Stimulated activated CD4-positive, alpha-beta T cell treated with anti-CD3 and anti-CD28 coated beads, Interleukin-2, amount 100 ng/mL, for 4 hours (primary cell): Measurements from ENCODE around the gene SLC13A4.
"Not testable (repeated sequence)": the region's sequence is repeated elsewhere in the genome, so short reads cannot be mapped to it uniquely, and the experiment has no call there.

Experiments used
- DNase-seq: peaks from one replicate; pipeline ENCODE4 v3.0.0-alpha.2; 2020; ENCODE audit warnings: low read depth

Gene SLC13A4

DNA sequence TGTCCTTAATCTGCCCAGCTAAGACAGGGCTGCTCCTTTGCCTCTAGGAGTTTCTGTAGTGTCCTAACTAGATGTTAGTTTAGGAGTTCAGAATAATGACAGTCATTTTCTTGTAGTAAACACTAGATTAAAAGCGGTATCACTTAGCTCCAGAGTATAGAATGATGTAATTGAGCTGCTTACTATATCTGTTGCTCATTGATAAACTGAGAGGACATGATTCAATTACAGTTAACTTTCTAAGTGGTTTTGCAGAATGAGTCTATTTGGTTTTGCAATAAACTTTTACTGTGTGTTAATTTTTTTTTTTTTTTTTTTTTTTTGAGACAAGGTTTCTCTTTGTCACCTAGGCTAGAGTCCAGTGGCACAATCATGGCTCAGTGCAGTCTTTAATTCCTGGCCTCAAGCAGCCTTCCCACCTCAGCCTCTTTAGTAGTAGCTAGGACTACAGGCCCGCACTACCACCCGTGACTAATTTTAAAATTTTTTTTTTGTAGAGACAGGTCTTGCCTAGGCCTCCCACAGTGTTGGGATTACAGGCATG is 63.9 kb downstream of the SLC13A4 start:
- no peak for DNase-seq

DNA sequence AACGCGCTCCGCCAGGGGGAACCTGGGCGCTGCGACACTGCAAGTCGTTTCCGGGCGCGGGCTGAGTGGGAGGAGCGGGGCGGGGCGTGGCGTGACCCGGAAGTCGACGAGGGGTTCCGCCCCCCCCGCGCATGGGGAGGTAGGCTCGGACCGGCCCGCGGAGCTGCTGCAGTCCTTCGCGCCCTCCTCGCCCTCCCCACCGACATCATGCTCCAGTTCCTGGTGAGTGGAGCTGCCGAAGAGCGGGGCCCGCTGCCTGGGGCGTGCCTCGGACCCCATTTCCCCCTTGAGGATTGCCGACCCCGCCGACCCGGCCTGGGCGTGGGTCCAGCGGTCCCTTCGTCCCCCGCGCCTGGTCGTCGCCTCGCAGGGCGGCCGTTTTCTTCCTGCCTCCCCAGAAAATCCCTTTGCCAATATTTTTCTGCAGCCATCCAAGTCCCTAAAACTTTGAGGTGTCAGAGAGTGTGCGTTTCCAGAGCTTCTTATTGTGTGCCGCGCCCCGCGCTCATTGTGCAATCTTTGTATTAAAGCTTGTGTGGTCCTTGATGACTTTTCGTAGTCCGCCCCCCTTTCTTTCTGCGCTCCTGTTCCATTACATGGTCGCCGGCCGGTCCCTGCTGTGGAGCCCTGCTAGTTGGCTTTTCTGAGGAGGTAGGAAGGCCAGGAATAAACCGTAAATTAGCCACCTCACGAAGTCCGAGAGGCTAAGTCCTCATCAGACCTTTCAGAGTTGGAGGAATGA is 65.4 kb downstream of the SLC13A4 start, which contains the start of gene STMP1:
Gene STMP1, plus strand, starts transcription at position 142 of the 742 bp plus-strand sequence.
- DNase-seq = peak; percentile 95

DNA sequence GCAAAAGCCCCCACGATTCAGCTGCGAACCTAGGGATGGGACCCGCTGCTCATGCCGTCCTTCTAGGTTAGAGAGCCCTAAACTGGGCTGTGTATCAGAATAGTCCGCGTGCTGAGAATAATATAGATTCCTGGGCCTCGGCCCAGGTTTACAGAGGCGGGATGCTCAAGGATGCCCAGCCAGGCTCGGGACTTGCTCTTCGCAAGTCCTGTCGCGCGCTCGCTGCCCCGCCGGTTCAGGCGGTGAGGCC is 65.9 kb downstream of the SLC13A4 start:
- DNase-seq = no peak

DNA sequence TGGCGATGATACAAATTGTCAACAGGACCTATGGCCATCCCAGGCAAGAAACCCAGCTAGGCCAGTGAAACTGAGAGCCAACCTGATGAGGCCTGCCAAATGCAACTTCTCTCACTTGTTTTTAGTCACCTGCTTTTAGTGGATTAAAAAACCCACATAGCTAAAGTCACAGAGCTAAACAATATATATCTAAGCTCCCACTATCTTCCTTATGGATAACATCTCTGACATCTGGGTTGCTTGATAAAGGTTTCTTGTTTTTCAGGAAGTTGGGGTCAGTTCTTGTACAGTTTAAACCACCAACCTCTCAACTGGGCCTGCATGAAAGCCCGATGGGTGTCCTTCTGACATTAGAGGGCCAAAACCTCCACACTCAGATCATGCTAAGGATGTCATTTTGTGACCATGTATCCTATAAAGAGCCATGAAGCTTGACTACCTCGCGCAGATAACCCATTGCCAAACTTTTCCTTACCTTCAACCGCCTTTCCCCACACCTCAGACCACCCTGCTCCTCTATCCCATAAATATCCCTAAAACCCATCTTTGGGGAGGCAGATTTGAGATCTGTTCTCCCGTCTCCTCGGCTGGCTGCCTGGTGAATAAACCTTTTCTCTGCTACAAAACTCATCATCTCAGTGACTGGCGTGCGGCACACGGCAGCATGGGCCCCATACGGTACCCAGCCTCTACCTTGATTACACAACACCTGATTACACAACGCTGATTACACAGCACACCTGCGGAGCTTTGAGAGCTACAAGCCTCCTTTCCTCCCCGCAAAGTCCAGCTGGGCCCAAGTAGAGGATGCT is 66.5 kb downstream of the SLC13A4 start:
- peak; percentile 1 for DNase-seq

DNA sequence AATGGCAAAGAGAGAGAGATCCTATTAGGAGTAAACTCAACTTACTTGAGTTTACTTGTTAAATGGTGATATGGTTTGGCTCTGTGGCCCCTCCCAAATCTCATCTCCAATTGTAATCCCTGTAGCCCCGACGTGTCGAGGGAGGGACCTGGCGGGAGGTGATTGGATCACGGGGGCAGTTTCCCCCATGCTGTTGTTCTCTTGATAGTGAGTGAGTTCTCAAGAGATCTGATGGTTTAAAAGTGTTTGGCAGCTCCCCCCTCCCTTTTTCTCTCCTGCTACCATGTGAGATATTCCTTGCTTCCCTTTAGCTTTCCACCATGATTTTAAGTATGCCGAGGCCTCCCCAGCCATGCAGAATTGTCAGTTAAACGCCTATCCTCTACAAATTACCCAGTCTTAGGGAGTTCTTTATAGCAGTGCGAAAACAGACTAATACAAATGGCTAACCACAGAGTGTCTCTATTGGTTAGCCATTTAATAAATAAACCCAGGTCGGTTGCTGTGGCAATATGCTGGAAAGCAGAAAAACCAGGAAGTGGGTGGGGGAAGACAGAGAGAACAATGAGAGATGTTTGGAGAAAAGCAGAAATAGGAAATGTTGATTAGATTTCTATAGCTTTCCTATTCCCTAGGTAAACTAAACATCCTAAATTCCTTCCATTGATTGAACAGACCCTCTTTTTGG is 68.7 kb downstream of the SLC13A4 start:
- DNase-seq = no peak

DNA sequence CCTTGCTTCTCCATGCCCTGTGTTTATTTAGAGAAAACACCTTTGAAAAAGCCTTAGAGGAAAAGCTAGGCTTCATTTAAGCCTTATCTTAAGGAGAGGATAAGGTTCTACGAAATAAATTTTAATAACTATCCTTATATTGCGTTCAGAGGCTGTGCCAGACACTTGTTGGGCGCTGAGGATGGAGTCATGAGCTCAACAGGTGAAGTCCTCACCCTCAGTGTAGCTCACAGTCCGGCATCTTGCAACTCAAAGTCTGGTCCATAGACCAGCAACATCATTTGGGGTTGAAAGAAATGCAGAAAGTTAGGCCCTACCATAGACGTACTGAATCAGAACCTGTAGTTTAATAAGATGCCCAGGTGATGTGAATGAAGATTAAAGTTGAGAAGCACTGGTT is 69.4 kb downstream of the SLC13A4 start:
- DNase-seq = no peak

DNA sequence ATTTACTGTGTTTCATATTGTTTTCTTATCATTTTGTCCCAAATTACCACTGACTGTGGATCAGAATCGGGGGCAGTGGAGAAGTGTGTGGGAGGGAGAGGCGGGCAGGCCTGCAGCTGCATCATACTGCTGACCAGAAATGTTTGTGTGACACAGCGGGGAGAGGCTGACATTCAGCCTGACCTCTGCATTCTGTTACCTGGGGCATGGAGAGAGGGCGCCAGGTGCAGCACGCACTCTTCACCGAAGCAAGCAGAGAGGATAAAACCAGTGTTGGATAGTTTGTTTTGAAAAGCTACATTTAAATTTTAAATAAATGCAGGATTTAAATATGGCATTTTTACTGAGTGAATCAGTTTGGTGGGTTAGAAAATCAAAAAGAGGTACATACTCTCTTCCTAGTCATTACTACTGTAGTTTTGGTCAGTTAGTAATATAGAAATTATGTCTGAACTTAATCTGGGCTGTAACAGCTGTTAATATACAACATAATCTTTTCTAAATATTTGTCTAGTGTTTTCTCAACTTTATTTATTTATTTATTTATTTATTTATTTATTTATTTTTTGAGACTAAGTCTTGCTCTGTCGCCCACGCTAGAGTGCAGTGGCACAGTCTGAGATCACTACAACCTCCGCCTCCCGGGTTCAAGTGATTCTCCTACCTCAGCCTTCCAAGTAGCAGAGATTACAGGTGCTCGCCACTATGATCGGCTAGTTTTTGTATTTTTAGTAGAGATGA is 74.5 kb downstream of the SLC13A4 start:
- no peak for DNase-seq

DNA sequence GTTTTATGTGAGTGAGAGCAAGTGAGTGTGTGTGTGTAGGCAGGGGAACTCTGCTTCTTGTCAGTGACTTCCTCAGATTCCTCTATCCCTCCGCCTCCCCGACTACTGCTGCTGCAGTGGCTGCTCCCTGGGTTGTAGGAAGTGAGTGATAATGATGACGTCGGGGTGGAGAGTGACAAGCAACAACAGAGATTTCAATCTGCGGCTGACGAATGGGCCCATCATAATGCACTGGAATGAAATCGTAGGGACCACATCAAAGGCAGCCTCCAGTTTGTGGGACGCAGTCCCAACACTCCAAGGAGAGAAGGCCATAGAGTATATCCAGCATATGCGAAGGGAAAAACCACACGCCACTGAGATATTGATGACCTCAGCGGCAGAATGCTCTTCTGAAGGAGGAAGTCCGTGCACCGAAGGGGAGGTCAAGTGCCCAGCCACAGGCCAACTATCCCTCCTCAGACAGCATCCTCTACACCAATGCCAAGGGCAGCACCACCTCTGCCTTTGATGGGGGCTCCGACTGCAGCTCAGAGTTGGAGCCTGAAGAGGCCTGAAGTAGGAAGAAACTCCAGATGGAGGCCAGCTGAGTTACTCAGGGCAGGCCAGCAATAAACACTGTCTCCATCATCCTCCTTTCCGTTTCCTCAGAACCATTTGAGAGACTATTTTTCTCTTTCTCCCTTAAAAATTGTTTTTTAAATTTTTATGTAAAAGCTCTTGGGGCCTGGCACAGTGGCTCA is 77.0 kb downstream of the SLC13A4 start:
- DNase-seq = no peak

DNA sequence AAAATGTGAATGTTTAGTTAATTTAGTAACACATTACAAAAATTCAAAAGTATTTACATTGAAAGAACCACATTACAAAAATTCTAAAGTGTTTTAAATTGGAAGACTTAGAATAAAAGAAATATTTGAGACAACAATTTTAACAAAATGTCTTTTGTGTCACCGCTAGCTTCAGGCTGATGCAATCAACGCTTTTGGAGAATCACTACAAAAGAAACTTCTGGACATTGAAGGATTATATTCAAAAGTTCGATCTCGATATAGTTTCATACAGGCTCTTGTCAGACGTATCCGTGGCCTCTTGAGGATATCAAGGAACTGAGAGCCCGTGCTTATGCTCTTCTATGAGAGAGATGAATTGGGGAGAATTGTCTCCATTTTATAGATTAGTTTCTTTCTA is 79.8 kb downstream of the SLC13A4 start:
- DNase-seq = no peak

DNA sequence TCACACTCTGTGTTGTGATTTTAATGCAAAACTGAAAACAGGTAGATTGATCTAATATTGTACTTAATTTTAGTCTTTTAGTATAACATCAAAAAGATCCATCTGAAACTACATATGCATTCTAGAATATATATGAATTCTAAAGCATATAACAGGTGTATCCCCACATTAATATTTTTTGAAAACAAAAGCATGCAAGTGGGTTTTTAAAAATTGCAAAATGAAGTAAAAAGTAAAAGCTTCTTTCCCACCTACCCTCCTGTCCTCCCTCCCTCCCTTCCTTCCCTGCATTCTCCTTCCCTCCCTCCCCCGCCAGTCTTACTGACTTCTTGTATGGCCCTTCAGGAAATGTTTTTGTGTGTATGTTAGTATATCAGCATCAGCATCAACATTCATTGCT is 80.2 kb downstream of the SLC13A4 start:
- no peak for DNase-seq

DNA sequence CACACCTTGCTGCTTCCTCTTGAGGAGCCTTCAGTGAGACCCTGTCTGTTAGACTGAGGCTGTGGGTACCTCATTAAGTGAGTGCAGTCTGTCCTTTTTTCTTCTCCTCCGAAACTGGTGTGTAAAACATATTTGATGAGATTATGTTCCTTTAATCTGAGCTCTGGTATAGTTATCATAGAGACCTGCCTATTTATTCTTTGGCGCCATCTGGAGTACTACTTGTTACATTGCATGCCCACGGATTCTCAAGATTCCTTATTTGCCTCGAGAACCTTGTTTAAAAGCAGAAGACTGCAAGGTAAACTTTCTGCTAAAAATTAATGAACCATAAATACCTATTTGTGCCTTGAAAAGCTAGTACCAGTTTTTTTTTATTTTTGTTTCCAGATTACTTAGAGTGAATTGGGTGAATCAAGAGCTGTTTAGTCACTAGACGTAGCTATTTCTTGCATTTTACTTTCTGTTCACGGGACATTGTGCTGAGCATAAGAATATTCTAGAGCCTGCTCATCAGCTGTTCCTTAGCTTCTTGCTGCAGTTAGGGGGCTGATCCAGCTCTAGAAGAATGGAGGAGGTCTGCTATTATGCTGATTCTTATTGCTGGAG is 82.6 kb downstream of the SLC13A4 start:
- peak; percentile 5 for DNase-seq

DNA sequence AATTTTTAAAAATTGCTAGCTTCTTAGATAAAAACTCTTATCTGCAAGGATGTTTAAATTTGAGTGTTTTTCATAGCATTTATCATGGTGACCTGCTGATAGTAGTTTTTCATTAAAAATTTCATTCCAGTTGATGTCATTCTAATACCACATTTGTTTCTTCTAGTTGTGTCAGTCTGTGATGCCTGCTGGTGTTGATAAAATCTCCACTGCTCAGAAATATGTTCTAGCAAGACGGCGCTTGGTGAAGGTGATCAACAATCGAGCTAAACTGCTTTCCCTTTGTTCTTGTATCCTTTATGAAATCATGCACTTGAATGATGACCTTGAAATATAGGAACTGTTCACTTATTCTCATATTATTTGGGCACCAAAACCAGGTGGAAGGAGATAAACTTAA is 83.3 kb downstream of the SLC13A4 start:
- no peak for DNase-seq

DNA sequence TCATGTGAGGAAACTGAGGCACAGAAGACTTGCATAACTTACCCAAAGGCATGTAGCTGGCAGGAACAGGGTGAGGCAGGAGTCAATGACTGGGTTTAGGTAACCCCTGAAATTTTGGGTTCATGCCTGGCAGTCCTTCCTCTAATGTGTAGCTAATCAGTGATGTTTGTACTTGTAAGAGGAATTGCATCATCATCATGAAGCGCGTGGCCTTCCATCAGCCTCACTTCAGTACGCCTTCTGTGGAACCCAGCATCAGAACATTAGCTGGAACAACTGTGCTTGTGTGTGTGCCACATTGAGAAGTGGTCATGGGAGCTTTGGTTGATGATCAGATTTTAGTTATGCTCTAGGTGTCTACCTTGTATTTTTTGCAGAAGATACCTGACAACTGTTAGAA is 83.8 kb downstream of the SLC13A4 start:
- no peak for DNase-seq

DNA sequence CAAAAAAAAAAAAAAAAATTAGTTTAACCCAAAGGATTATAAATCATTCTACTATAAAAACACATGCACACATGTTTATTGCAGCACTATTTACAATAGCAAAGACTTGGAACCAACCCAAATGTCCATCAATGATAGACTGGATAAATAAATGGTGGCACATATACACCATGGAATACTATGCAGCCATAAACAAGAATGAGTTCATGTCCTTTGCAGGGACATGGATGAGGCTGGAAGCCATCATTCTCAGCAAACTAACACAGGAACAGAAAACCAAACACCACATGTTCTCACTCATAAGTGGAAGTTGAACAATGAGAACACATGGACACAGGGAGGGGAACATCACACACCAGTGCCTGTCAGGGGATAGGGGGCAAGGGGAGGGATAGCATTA is 88.3 kb downstream of the SLC13A4 start:
- DNase-seq = not testable (repeated sequence)

DNA sequence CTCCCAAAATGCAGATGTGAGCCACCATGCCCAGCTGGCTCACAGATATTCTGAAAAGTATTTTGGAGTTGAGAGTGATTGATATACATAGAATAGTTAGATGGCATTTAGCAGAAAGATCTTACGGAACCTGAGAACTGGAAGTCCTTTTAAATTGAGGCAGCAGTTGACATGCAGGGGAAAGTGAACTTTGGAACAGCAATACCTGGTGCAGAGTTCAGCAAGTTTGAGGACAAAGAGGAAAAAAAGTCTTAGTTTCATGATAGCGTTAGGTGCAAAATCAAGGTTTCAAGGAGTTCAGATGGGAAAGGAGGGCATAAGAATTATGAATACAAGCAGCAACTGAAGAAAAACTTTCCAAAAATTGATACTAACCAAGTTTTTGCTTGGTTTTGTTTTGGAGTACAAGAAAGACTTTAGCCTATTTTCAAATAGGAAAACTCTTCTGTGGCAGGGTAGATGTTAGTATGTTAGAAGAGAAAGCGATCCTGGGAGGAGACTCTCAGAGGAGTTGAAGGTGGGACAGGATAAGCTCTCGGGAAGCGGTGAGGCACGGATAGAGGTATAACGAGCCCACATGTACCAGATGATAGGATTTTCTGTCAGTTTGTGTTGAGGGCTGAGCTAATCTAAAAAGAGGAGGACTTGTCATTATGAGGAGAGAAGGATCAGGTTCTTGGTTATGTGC is 93.7 kb downstream of the SLC13A4 start:
- DNase-seq = no peak
